Measurements from ENCODE around the gene VPS4A.
"Not testable (repeated sequence)": the region's sequence is repeated elsewhere in the genome, so short reads cannot be mapped to it uniquely, and the experiment has no call there.

Gene VPS4A

DNA sequence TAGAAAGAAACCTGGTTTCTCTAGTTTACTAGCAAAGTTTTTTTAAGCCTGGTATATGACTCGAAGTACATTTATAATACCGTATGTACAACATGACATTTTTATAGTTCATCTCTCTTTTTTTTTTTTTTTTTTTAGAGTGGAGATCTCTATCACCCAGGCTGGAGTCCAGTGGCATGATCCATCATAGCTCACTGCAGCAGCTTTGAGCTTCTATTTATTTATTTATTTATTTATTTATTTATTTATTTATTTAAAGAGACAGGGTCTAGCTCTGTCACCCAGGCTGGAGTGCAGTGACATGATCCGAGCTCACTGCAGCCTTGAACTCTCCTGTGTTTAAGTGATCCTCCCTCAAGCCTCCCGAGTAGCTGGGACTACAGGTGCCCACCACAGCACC is 25.9 kb upstream of the VPS4A start:
- Histone ChIP-seq H3K27me3 (ENCODE audit: control insufficient read depth in 1 of 2, insufficient read depth in 2 of 2, low read length in 2 of 2) (no peaks in the 10 kb centered on the region), H3K4me1 (ENCODE audit: control insufficient read depth, insufficient read depth, low read length) (no peaks in the 10 kb centered on the region), H3K36me3 (ENCODE audit: control insufficient read depth in 2 of 2, insufficient read depth in 2 of 2, low read length in 2 of 2) (peaks cover 0 to 5% of the 10 kb centered on the region in 2 donors), H3K9me3 (ENCODE audit: control insufficient read depth in 2 of 2, low read length in 2 of 2) (no peaks in the 10 kb centered on the region), H3K4me3 (ENCODE audit: low read length in 2 of 2) (no peak overlapping the region), H3K27ac (ENCODE audit: low read length) (no peak overlapping the region), H3K9ac (ENCODE audit: low read length in 2 of 2) (no peak overlapping the region)

DNA sequence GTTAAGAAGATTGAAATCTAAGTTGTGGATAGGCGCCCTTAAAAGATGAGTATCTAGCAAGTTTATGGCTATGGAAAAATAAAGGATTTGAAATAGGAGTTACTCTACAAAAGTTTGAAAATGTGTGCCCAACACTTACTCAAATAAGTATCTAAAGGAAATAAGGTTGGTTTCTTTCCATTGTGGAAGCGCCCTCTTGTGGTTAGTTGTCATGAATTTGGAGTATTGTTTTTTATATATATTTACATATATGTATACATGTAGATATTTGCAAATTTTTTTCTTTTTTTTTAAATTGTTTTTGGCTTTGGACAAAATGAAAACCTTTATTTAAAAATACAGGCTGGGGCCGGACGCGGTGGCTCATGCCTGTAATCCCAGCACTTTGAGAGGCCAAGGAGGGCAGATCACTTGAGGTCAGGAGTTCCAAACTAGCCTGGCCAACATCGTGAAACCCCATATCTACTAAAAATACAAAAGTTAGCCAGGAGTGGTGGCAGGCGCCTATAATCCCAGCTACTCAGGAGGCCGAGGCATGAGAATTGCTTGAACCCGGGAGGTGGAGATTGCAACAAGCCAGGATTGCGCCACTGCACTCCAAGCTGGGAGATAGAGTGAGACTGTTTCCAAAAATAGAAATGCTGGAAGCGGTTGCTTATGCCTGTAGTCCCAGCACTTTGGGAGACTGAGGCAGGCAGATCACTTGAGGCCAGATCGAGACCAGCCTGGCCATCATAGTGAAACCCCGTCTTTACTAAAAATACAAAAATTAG is 24.0 kb upstream of the VPS4A start:
- peaks cover 0 to 5% of the 10 kb centered on the region in 2 donors for H3K36me3 ChIP-seq (ENCODE audit: control insufficient read depth in 2 of 2, insufficient read depth in 2 of 2, low read length in 2 of 2)
- no peak overlapping the region for H3K4me3 ChIP-seq (ENCODE audit: low read length in 2 of 2)
- H3K9ac ChIP-seq (ENCODE audit: low read length in 2 of 2), result no peak overlapping the region
- no peaks in the 10 kb centered on the region for H3K9me3 ChIP-seq (ENCODE audit: control insufficient read depth in 2 of 2, low read length in 2 of 2)
- no peaks in the 10 kb centered on the region for H3K4me1 ChIP-seq (ENCODE audit: control insufficient read depth, insufficient read depth, low read length)
- no peak overlapping the region for H3K27ac ChIP-seq (ENCODE audit: low read length)
- H3K27me3 ChIP-seq (ENCODE audit: control insufficient read depth in 1 of 2, insufficient read depth in 2 of 2, low read length in 2 of 2), result no peaks in the 10 kb centered on the region

DNA sequence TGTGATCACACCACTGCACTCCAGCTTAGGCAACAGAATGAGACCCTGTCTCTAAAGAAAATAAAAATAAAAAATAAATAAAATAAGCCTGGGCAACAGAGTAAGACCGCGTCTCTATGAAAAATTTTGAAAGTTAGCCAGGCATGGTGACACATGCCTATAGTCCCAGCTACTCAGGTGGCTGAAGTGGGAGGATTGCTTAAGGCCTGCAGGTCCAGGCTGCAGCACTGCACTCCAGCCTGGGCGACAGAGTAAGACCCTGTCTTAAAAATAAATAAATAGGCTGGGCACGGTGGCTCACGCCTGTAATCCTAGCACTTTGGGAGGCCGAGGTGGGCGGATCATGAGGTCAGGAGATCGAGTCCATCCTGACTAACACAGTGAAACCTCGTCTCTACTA is 19.5 kb upstream of the VPS4A start:
- not testable (repeated sequence) for H3K9ac ChIP-seq (ENCODE audit: low read length in 2 of 2); H3K9me3 ChIP-seq (ENCODE audit: control insufficient read depth in 2 of 2, low read length in 2 of 2); H3K27me3 ChIP-seq (ENCODE audit: control insufficient read depth in 1 of 2, insufficient read depth in 2 of 2, low read length in 2 of 2); H3K4me1 ChIP-seq (ENCODE audit: control insufficient read depth, insufficient read depth, low read length); H3K4me3 ChIP-seq (ENCODE audit: low read length in 2 of 2); H3K27ac ChIP-seq (ENCODE audit: low read length); H3K36me3 ChIP-seq (ENCODE audit: control insufficient read depth in 2 of 2, insufficient read depth in 2 of 2, low read length in 2 of 2)

DNA sequence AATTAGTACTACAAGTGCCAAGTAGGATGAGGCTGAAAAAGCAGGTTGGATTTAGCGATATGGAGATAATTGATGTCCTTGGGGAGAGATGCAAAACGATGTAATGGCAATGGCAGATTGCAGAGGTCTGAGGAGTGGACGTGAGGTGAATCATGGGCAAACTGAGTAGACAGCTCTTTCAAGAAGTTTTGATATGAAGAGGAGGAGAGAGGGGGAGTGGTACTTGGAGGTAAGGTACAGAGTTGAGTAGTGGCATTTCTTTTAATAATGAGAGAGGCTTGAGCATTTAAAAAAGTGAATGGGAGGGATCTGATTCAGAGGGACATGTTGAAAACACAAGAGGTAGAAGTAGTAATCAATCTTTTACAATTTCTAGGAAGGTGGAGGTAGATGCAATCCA is 17.7 kb upstream of the VPS4A start:
- Histone ChIP-seq H3K4me3 (ENCODE audit: low read length in 2 of 2) (no peak overlapping the region), H3K4me1 (ENCODE audit: control insufficient read depth, insufficient read depth, low read length) (no peaks in the 10 kb centered on the region), H3K36me3 (ENCODE audit: control insufficient read depth in 2 of 2, insufficient read depth in 2 of 2, low read length in 2 of 2) (no peaks in the 10 kb centered on the region), H3K9me3 (ENCODE audit: control insufficient read depth in 2 of 2, low read length in 2 of 2) (no peaks in the 10 kb centered on the region), H3K9ac (ENCODE audit: low read length in 2 of 2) (no peak overlapping the region), H3K27me3 (ENCODE audit: control insufficient read depth in 1 of 2, insufficient read depth in 2 of 2, low read length in 2 of 2) (no peaks in the 10 kb centered on the region), H3K27ac (ENCODE audit: low read length) (no peak overlapping the region)

DNA sequence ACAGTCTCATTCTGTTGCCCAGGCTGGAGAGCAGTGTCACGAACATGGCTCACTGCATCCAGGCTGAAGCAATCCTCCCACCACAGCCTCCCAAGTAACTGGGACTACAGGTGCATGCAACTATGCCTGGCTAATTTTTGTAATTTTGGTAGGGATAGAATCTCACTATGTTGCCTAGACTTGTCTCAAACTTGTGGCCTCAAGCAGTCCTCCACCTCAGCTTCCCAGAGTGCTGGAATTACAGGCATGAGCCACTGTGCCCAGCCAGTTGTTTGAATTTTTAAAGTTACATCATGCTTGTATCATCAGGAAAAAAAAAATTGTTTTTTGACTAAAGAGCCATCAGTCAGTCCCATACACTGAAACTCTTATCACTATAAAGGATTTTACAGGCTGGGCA is 17.1 kb upstream of the VPS4A start:
- H3K9me3 ChIP-seq (ENCODE audit: control insufficient read depth in 2 of 2, low read length in 2 of 2), result no peaks in the 10 kb centered on the region
- H3K27ac ChIP-seq (ENCODE audit: low read length), result no peak overlapping the region
- no peaks in the 10 kb centered on the region for H3K36me3 ChIP-seq (ENCODE audit: control insufficient read depth in 2 of 2, insufficient read depth in 2 of 2, low read length in 2 of 2)
- no peak overlapping the region for H3K9ac ChIP-seq (ENCODE audit: low read length in 2 of 2)
- no peaks in the 10 kb centered on the region for H3K4me1 ChIP-seq (ENCODE audit: control insufficient read depth, insufficient read depth, low read length)
- no peak overlapping the region for H3K4me3 ChIP-seq (ENCODE audit: low read length in 2 of 2)
- H3K27me3 ChIP-seq (ENCODE audit: control insufficient read depth in 1 of 2, insufficient read depth in 2 of 2, low read length in 2 of 2), result no peaks in the 10 kb centered on the region

DNA sequence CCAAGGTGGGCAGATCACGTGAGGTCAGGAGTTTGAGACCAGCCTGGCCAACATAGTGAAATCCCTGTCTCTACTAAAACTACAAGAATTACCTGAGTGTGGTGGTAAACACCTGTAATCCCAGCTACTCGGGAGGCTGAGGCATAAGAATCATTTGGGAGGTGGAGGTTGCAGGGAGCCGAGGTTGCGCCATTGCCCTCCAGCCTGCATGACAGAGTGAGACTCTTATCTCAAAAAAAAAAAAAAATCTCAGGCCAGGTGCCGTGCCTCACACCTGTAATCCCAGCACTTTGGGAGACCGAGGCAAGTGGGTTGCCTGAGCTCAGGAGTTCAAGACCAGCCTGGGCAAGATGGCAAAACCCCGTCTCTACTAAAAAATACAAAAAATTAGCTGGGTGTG is 14.4 kb upstream of the VPS4A start:
- peaks cover 7 to 17% of the 10 kb centered on the region in 2 donors for H3K36me3 ChIP-seq (ENCODE audit: control insufficient read depth in 2 of 2, insufficient read depth in 2 of 2, low read length in 2 of 2)
- not testable (repeated sequence) for H3K9me3 ChIP-seq (ENCODE audit: control insufficient read depth in 2 of 2, low read length in 2 of 2); H3K27me3 ChIP-seq (ENCODE audit: control insufficient read depth in 1 of 2, insufficient read depth in 2 of 2, low read length in 2 of 2); H3K4me3 ChIP-seq (ENCODE audit: low read length in 2 of 2); H3K4me1 ChIP-seq (ENCODE audit: control insufficient read depth, insufficient read depth, low read length); H3K9ac ChIP-seq (ENCODE audit: low read length in 2 of 2); H3K27ac ChIP-seq (ENCODE audit: low read length)

DNA sequence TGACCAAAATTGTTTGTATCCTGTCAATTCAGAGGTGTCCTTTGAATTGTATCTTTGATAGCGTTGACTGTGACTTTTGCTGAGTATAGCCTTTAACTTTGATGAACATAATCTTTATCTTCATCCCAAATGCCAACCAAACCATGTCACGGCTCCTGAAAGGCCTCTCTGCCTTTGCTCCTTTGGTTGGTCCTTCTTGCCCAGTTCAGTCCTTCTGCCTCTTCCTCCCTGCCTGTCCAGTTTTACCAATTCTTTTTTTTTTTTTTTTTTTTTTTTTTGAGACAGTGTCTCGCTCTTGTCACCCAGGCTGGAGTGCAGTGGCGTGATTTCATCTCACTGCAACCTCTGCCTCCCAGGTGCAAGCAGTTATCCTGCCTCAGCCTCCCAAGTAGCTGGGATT is 12.9 kb upstream of the VPS4A start:
- Histone ChIP-seq H3K27ac (ENCODE audit: low read length) (no peak overlapping the region), H3K4me3 (ENCODE audit: low read length in 2 of 2) (no peak overlapping the region), H3K36me3 (ENCODE audit: control insufficient read depth in 2 of 2, insufficient read depth in 2 of 2, low read length in 2 of 2) (peaks cover 7 to 20% of the 10 kb centered on the region in 2 donors), H3K27me3 (ENCODE audit: control insufficient read depth in 1 of 2, insufficient read depth in 2 of 2, low read length in 2 of 2) (no peaks in the 10 kb centered on the region), H3K9me3 (ENCODE audit: control insufficient read depth in 2 of 2, low read length in 2 of 2) (no peaks in the 10 kb centered on the region), H3K9ac (ENCODE audit: low read length in 2 of 2) (no peak overlapping the region), H3K4me1 (ENCODE audit: control insufficient read depth, insufficient read depth, low read length) (no peaks in the 10 kb centered on the region)

DNA sequence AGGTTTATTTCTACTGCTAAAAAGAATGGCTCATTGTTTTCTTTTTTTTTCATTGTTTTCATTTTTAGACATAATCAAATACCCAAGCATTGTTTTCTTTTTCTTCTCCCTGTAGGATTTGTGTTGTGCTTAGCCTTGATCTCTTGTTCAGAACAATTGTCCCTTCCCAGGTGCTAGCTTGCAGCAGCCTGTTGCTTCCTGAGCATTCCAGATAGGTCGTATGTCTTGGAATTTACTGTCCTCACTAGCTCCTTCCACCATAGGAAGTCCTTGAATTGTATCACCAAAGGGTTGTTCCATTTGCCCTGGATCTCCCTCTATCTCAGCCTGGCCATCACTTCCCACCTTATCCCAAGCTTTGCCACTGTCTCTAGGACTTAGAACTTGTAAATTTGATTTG is 10.0 kb upstream of the VPS4A start:
- Histone ChIP-seq H3K4me3 (ENCODE audit: low read length in 2 of 2) (no peak overlapping the region), H3K27me3 (ENCODE audit: control insufficient read depth in 1 of 2, insufficient read depth in 2 of 2, low read length in 2 of 2) (no peaks in the 10 kb centered on the region), H3K9me3 (ENCODE audit: control insufficient read depth in 2 of 2, low read length in 2 of 2) (no peaks in the 10 kb centered on the region), H3K9ac (ENCODE audit: low read length in 2 of 2) (no peak overlapping the region), H3K4me1 (ENCODE audit: control insufficient read depth, insufficient read depth, low read length) (no peaks in the 10 kb centered on the region), H3K27ac (ENCODE audit: low read length) (no peak overlapping the region), H3K36me3 (ENCODE audit: control insufficient read depth in 2 of 2, insufficient read depth in 2 of 2, low read length in 2 of 2) (peaks cover 7 to 22% of the 10 kb centered on the region in 2 donors)

DNA sequence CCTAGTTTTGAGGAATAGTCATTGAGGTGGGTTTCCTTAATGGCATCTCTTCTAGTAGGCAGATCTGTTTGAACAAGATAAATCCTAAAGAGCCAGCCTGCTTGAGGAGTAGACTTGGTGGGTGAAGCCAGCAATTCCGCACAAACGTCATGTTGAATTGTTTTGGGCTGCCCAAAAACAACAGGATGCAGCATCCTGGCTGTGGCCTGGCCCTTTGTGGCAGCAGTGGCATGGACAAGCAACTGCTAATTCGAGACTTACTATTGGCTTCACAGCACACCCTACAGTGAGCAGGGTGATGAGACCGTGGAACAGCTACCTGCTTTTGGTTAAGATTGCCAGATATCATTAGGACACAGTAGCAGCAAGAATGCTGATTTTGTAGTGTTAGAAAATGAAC is 9.3 kb upstream of the VPS4A start:
- H3K4me3 ChIP-seq (ENCODE audit: low read length in 2 of 2), result no peak overlapping the region
- H3K9ac ChIP-seq (ENCODE audit: low read length in 2 of 2), result no peak overlapping the region
- peaks cover 7 to 22% of the 10 kb centered on the region in 2 donors for H3K36me3 ChIP-seq (ENCODE audit: control insufficient read depth in 2 of 2, insufficient read depth in 2 of 2, low read length in 2 of 2)

DNA sequence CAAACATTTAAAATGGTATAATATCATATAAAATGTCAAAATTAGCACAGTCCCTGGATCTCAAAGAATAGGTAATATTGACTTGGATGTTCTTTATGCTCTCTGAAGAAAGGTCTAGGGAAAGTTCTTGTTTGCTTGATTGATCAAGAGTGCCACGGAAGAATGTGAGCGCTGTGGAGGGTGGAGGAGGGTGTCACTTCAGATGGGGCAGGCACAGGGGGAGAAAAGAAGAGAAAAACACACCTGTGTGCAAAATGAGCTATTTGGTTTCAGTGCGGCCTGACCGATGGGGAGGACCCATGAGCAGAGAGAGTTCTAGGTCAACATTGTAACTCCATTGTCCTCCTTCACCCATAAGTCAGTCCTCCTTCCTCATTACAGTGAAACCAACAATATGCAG is 8.8 kb upstream of the VPS4A start:
- H3K27ac ChIP-seq (ENCODE audit: low read length), result no peak overlapping the region
- H3K9ac ChIP-seq (ENCODE audit: low read length in 2 of 2), result no peak overlapping the region
- no peak overlapping the region for H3K4me3 ChIP-seq (ENCODE audit: low read length in 2 of 2)
- peaks cover 7 to 22% of the 10 kb centered on the region in 2 donors for H3K36me3 ChIP-seq (ENCODE audit: control insufficient read depth in 2 of 2, insufficient read depth in 2 of 2, low read length in 2 of 2)
- no peaks in the 10 kb centered on the region for H3K9me3 ChIP-seq (ENCODE audit: control insufficient read depth in 2 of 2, low read length in 2 of 2)
- no peaks in the 10 kb centered on the region for H3K27me3 ChIP-seq (ENCODE audit: control insufficient read depth in 1 of 2, insufficient read depth in 2 of 2, low read length in 2 of 2)
- H3K4me1 ChIP-seq (ENCODE audit: control insufficient read depth, insufficient read depth, low read length), result no peaks in the 10 kb centered on the region

More for the DNA sequence above, 9.3 kb upstream of the VPS4A start:
- Histone ChIP-seq H3K4me1 (ENCODE audit: control insufficient read depth, insufficient read depth, low read length) (no peaks in the 10 kb centered on the region), H3K27ac (ENCODE audit: low read length) (no peak overlapping the region), H3K9me3 (ENCODE audit: control insufficient read depth in 2 of 2, low read length in 2 of 2) (no peaks in the 10 kb centered on the region), H3K27me3 (ENCODE audit: control insufficient read depth in 1 of 2, insufficient read depth in 2 of 2, low read length in 2 of 2) (no peaks in the 10 kb centered on the region)

DNA sequence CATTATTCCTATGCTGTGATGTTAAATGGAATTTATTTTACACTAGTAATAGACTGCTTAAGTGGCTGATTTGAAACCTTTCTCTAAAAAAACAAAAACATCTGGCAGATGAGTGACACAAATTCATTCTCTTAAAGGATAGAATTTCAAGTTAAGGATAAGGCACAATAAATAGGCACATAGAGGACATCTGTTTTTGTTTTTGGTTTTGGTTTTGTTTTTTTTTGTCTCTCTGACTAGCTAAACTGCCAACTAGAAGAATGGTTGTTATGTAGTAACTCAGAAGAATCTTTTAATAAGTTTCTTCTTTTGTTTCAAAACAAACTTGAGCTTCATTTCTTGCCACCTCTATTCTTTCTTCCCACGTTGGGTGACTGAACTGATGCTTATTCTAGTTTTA is 5.1 kb upstream of the VPS4A start:
- H3K9me3 ChIP-seq (ENCODE audit: control insufficient read depth in 2 of 2, low read length in 2 of 2), result no peaks in the 10 kb centered on the region
- peaks cover 3% of the 10 kb centered on the region for H3K4me1 ChIP-seq (ENCODE audit: control insufficient read depth, insufficient read depth, low read length)
- H3K36me3 ChIP-seq (ENCODE audit: control insufficient read depth in 2 of 2, insufficient read depth in 2 of 2, low read length in 2 of 2), result peaks cover 3 to 9% of the 10 kb centered on the region in 2 donors
- H3K27me3 ChIP-seq (ENCODE audit: control insufficient read depth in 1 of 2, insufficient read depth in 2 of 2, low read length in 2 of 2), result no peaks in the 10 kb centered on the region
- H3K4me3 ChIP-seq (ENCODE audit: low read length in 2 of 2), result no peak overlapping the region
- no peak overlapping the region for H3K9ac ChIP-seq (ENCODE audit: low read length in 2 of 2)
- H3K27ac ChIP-seq (ENCODE audit: low read length), result no peak overlapping the region

All from stomach smooth muscle (tissue), 2 donors.